HEK293T (cell line): ENCODE measurements around the gene OR51V1.

Experiments
- CTCF ChIA-PET: fragments of 350-600 bp; formaldehyde crosslinking; extraction: SDS; loops from one replicate; lab custom pipeline; 2021; ENCODE audit warnings: antibody characterized with exemption, inconsistent platforms; lab: Yijun Ruan, JAX
- POLR2A ChIA-PET: fragments of 350-600 bp; formaldehyde crosslinking; extraction: SDS; loops from one replicate; lab custom pipeline; 2020; ENCODE audit warnings: antibody characterized with exemption, inconsistent platforms; lab: Yijun Ruan, JAX
- DNase-seq: peaks from one replicate; pipeline ENCODE4 v3.0.0; 2012; ENCODE audit warnings: mixed read lengths; ENCODE audit errors: extremely low spot score
- ARNT ChIP-seq: fragments of 450-650 bp; IDR thresholded peaks from 2 replicates; pipeline ENCODE4 v1.6.1; 2017; ENCODE audit warnings: mild to moderate bottlenecking
- BHLHE40 ChIP-seq: fragments of 450-650 bp; IDR thresholded peaks from 2 replicates; pipeline ENCODE4 v1.6.1; 2016; ENCODE audit warnings: mild to moderate bottlenecking, moderate library complexity, borderline replicate concordance
- CTBP1 ChIP-seq: fragments of 450-650 bp; IDR thresholded peaks from 2 replicates; pipeline ENCODE4 v1.6.1; 2016; ENCODE audit warnings: borderline replicate concordance
- ELF4 ChIP-seq: fragments of 450-650 bp; IDR thresholded peaks from 2 replicates; pipeline ENCODE4 v1.6.1; 2017; ENCODE audit warnings: antibody characterized with exemption
- FOXA1 ChIP-seq: fragments of 450-650 bp; IDR thresholded peaks from 2 replicates; pipeline ENCODE4 v1.6.1; 2016; ENCODE audit warnings: mild to moderate bottlenecking
- FOXK2 ChIP-seq: fragments of 450-650 bp; IDR thresholded peaks from 2 replicates; pipeline ENCODE4 v1.6.1; 2016; ENCODE audit warnings: mild to moderate bottlenecking
- FOXM1 ChIP-seq: fragments of 450-650 bp; IDR thresholded peaks from 2 replicates; pipeline ENCODE4 v1.6.1; 2017; ENCODE audit warnings: mild to moderate bottlenecking, borderline replicate concordance
- HDGF ChIP-seq: fragments of 450-650 bp; IDR thresholded peaks from 2 replicates; pipeline ENCODE4 v1.6.1; 2017; ENCODE audit warnings: antibody characterized with exemption, borderline replicate concordance
- L3MBTL2 ChIP-seq: fragments of 450-650 bp; conservative IDR thresholded peaks from 2 replicates; pipeline ENCODE4 v1.6.1; 2016; ENCODE audit warnings: mild to moderate bottlenecking
- LEF1 ChIP-seq: fragments of 450-650 bp; IDR thresholded peaks from 2 replicates; pipeline ENCODE4 v1.6.1; 2017; ENCODE audit warnings: mild to moderate bottlenecking, borderline replicate concordance
- NFRKB ChIP-seq: fragments of 450-650 bp; IDR thresholded peaks from 2 replicates; pipeline ENCODE4 v1.6.1; 2016; ENCODE audit warnings: mild to moderate bottlenecking, moderate library complexity
- SP1 ChIP-seq: fragments of 450-650 bp; IDR thresholded peaks from 2 replicates; pipeline ENCODE4 v1.6.1; 2017
- SUZ12 ChIP-seq: fragments of 450-650 bp; IDR thresholded peaks from 2 replicates; pipeline ENCODE4 v1.6.1; 2016; ENCODE audit warnings: mild to moderate bottlenecking
- TARDBP ChIP-seq: fragments of 450-650 bp; IDR thresholded peaks from 2 replicates; pipeline ENCODE4 v1.6.1; 2016
- ZNF384 ChIP-seq: fragments of 450-650 bp; IDR thresholded peaks from 2 replicates; pipeline ENCODE4 v1.6.1; 2016
- TF ChIP-seq, protein P1 (sequence below): fragments of 450-650 bp; IDR thresholded peaks from 2 replicates; pipeline ENCODE4 v1.6.1; 2016

Gene OR51V1

DNA sequence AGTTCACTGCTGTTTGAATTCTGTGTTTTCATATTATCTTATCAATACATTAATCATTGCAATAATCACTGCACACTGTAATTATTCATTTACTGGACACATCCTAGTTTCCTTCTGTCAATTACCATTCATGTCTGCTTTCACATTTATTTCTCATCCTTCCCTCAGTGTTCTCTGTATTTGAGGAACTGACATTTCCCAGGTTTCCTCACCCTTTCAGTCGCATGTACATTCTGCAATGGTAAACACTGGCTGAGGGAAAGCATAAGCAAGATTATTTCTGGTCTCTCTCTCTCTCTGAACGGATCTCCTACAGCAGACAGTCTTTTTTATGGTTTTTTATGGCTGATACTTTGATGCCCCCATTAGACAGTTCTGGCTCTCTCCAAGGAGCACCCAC is 38.0 kb upstream of the OR51V1 start:
- ChIA-PET CTCF (no interaction called here), POLR2A (no interaction called here)
- no peak for TF ChIP-seq LEF1
- no peak for TF ChIP-seq NFRKB
- TF ChIP-seq ELF4, result no peak
- no peak for DNase-seq

DNA sequence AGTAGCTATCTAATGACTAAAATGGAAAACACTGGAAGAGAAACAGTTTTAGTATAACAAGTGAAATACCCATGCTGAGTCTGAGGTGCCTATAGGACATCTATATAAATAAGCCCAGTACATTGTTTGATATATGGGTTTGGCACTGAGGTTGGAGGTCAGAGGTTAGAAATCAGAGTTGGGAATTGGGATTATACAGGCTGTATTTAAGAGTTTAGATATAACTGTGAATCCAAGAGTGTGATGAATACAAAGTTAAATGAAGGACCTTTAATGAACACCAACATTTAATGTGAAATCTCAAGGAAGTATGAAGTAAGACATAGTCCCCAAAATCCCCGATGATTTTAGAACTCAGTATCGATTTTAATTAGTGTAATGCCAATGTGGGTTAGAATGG is 36.9 kb upstream of the OR51V1 start:
- DNase-seq, result no peak
- CTCF ChIA-PET, result no interaction called here

DNA sequence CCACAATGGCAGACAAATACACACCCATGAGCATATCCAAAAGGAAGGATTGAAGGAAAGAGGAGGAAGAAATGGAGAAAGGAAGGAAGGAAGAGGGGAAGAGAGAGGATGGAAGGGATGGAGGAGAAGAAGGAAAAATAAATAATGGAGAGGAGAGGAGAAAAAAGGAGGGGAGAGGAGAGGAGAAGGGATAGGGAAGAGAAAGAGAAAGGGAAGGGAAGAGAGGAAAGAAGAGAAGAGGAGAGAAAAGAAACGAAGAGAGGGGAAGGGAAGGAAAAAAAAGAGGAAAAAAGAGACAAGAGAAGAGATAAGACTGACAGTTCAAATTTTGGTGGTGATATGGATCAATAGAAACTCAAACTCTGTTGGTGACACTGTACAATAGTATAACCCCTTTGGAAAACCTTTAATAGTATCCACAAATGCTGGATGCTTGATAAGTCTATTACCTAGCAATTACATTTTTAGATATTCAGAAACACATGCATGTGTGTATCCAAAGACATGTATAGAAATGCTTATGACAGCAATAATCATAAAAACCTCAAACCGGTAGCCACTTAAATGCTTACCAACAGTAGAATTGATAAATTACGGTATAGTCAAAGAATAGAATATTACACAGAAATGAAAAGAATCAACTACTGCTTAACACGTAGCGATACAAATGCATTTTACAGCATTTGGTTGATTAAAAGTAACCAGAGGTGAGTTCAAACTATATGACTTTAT is 35.0 kb upstream of the OR51V1 start:
- CTCF ChIA-PET, result no interaction called here
- TF ChIP-seq, protein P1, sequence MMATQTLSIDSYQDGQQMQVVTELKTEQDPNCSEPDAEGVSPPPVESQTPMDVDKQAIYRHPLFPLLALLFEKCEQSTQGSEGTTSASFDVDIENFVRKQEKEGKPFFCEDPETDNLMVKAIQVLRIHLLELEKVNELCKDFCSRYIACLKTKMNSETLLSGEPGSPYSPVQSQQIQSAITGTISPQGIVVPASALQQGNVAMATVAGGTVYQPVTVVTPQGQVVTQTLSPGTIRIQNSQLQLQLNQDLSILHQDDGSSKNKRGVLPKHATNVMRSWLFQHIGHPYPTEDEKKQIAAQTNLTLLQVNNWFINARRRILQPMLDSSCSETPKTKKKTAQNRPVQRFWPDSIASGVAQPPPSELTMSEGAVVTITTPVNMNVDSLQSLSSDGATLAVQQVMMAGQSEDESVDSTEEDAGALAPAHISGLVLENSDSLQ, result no peak
- no peak for TF ChIP-seq FOXM1
- TF ChIP-seq LEF1, result no peak
- no peak for TF ChIP-seq TARDBP
- no peak for TF ChIP-seq ZNF384
- no peak for TF ChIP-seq BHLHE40
- no peak for TF ChIP-seq FOXK2
- TF ChIP-seq CTBP1, result no peak
- no peak for TF ChIP-seq ARNT
- TF ChIP-seq ELF4, result no peak
- TF ChIP-seq SUZ12, result no peak
- TF ChIP-seq NFRKB, result no peak
- TF ChIP-seq L3MBTL2, result no peak
- TF ChIP-seq SP1, result no peak
- TF ChIP-seq FOXA1, result no peak
- no peak for TF ChIP-seq HDGF
- DNase-seq, result no peak
- POLR2A ChIA-PET, result no interaction called here

More for the DNA sequence above, 36.9 kb upstream of the OR51V1 start:
- no peak for TF ChIP-seq BHLHE40
- TF ChIP-seq CTBP1, result no peak
- TF ChIP-seq ZNF384, result no peak
- no peak for TF ChIP-seq L3MBTL2
- no peak for TF ChIP-seq LEF1
- no peak for TF ChIP-seq FOXM1
- TF ChIP-seq HDGF, result no peak
- no peak for TF ChIP-seq TARDBP
- POLR2A ChIA-PET, result no interaction called here

DNA sequence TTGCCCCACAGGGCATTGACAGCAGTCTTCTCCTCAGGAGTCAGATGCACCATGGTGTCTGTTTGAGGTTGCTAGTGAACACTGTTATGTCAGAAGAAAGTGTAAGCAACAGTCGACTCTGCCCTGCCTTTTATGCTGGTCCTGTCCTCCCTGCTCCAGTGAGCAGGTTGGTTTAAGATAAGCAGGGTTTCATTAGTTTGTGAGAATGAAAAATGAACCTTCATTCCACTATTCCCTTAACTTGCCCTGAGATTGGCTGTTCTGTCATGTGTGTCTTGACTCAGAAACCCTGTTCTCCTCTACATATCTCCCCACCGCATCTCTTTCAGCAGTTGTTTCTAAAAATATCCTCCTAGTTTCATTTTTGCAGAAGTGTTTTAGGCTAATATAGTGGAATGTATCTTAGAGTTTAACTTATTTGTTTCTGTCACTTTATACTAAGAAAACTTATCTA is 33.9 kb upstream of the OR51V1 start, which contains the start of gene HBD:
Gene HBD, minus strand, starts transcription at position 103 of the 454 bp plus-strand sequence. Its CDS starts 50 bp downstream, at position 53.
- no peak for TF ChIP-seq L3MBTL2
- TF ChIP-seq, protein P1, result no peak
- TF ChIP-seq LEF1, result no peak
- ChIA-PET CTCF (no interaction called here), POLR2A (no interaction called here)
- DNase-seq, result no peak

DNA sequence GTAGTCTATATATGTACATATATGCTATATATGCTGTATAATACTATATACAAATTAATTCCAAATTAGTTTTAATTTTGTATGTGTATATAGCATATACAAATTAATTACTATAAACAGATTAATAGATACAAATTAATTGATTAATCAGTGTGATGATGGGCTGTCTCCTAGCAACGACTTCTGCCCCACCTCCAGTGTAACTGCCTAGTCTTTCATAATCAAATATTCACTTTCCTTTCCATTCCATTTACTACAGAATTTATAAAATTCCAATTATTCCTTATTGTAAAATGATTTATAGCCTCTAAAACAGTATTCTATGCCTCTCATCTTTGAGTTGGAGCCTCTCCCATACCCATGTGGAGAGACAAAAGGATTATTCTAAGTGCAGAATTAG is 32.8 kb upstream of the OR51V1 start:
- POLR2A ChIA-PET, result no interaction called here
- CTCF ChIA-PET, result no interaction called here
- DNase-seq, result no peak
- TF ChIP-seq ZNF384 (no peak), LEF1 (no peak)

DNA sequence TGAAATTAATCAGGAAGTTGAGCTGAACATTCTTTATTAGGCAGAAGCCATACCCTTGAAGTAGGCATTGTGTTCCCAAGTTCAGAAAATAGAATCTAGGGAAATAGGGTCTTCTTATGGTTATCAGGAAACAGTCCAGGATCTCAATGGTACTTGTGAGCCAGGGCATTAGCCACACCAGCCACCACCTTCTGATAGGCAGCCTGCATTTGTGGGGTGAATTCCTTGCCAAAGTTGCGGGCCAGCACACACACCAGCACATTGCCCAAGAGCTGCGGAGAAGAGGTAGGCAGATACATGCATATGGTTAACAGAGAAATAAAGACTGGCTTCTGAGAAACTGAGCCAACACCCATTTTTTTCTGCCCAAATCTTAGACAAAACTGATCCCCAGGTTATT is 32.3 kb upstream of the OR51V1 start:
- ChIA-PET CTCF (no interaction called here), POLR2A (no interaction called here)
- TF ChIP-seq ARNT, result no peak
- TF ChIP-seq FOXK2, result no peak
- TF ChIP-seq BHLHE40, result no peak
- TF ChIP-seq ELF4, result no peak
- TF ChIP-seq L3MBTL2, result no peak
- DNase-seq, result no peak

DNA sequence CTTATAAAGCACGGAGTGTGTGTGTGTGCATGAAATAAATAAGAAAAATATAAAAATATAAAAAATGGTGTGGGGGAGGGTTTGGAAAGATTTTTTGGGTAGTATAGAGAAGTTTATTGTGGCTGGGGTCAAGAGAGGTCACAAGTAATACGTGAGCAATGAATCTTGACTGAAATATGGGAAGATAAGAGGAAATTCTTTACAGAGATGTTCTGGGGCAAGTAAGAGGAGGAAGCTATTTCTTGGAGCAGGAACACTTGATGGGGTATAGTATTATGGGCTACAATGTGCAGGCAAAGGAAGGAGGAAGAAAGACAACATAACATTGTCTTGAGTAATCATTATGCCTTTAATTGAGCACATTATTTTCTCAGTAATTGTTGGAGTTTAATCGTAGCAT is 31.7 kb upstream of the OR51V1 start:
- DNase-seq, result no peak
- POLR2A ChIA-PET, result no interaction called here
- CTCF ChIA-PET, result no interaction called here
- TF ChIP-seq LEF1 (no peak), HDGF (no peak), NFRKB (no peak), FOXK2 (no peak), FOXM1 (no peak), CTBP1 (no peak), SP1 (no peak), L3MBTL2 (no peak), ZNF384 (no peak), ELF4 (no peak), FOXA1 (no peak)
- TF ChIP-seq, protein P1, result no peak
